Body of pancreas (tissue), 4 donors: Measurements from ENCODE around the gene GPNMB. TPM values are rescaled to one million over a fixed set of nuclear protein-coding genes. Genes with fewer than 3 reads are reported as not detected.

Source experiments
- ATAC-seq: fragments of 150-250 bp; one replicate; pipeline ENCODE4 v1.9.1; 2016
- DNase-seq, 4 donors: peaks; one replicate each; pipeline ENCODE4 v3.0.0-alpha.2; 2019
- H3K27ac ChIP-seq, 4 donors: fragments of 200-600 bp; sonication (generic); 1 replicate in 3 of 4; 2 replicates in 1 of 4; pipeline versions ENCODE4 v1.5.1 to v1.6.1; 2016 to 2019; ENCODE audit warnings: mild to moderate bottlenecking in 1 of 4, mixed read lengths in 1 of 4, moderate library complexity in 1 of 4
- H3K27me3 ChIP-seq, 2 donors: fragments of 200-600 bp; sonication (generic); one replicate each; pipeline ENCODE4 v1.6.0; 2016; ENCODE audit warnings: mild to moderate bottlenecking in 1 of 2
- H3K36me3 ChIP-seq, 2 donors: fragments of 200-600 bp; sonication (generic); replicated peaks in 1 of 2; 2 replicates each; pipeline ENCODE4 v1.5.1; 2016; ENCODE audit warnings: low read depth in 2 of 2; ENCODE audit not compliant: insufficient read depth in 1 of 2
- H3K4me1 ChIP-seq: fragments of 200-600 bp; sonication (generic); one replicate; pipeline ENCODE4 v1.6.0; 2016
- H3K4me3 ChIP-seq, 2 donors: fragments of 200-600 bp; sonication (generic); 1 replicate in 1 of 2; 2 replicates in 1 of 2; pipeline ENCODE4 v1.5.1; 2016 to 2019
- H3K9me3 ChIP-seq, 3 donors: fragments of 200-600 bp; sonication (generic); 1 replicate in 2 of 3; 2 replicates in 1 of 3; pipeline ENCODE4 v1.5.1; 2016
- CTCF ChIP-seq, 7 experiments: fragments of 450-650 bp in 4 of 7; fragments of 200-600 bp in 3 of 7; sonication (generic) in 3 of 7; IDR thresholded peaks; one replicate each; pipeline ENCODE4 v1.5.1; 2016 to 2019; ENCODE audit warnings: antibody characterized with exemption in 7 of 7
- POLR2A ChIP-seq, 3 donors: fragments of 450-650 bp; IDR thresholded peaks; one replicate each; pipeline ENCODE4 v1.6.1; 2016; ENCODE audit warnings: antibody characterized with exemption in 3 of 3, mild to moderate bottlenecking in 2 of 3
- WGBS, 2 donors: methylation state at CpG; one replicate each; pipeline ENCODE4 v1.1.5; 2017; 5-methylcytosine and 5-hydroxymethylcytosine counted together
- intact Hi-C: fragments of 100-400 bp; cut with DNase I; formaldehyde crosslinking; loops from one replicate; pipeline ENCODE4 v1.15.1; 2023
- total RNA-seq, 2 donors: library from RNA; depleted of rRNA; stranded (reverse); fragments of >200 nt; gene quantifications; one replicate each; pipeline ENCODE4 v1.1.0, GENCODE V29; 2016

Gene GPNMB
- total RNA-seq, 2 donors from 2014 or later, result 17.5 to 18.9 TPM

- no peak overlapping the region for H3K4me3 ChIP-seq
- no peaks in the 10 kb centered on the region for H3K27me3 ChIP-seq
- intact Hi-C loops, result no loop called here
- ATAC-seq (peak; percentile 6), DNase-seq (no peak)
- no peak overlapping the region for H3K27ac ChIP-seq
- no peaks in the 10 kb centered on the region for H3K9me3 ChIP-seq
- no peaks in the 10 kb centered on the region for H3K4me1 ChIP-seq
- no peaks in the 10 kb centered on the region for H3K36me3 ChIP-seq
- no peak for TF ChIP-seq CTCF (IDR thresholded peaks at IDR 0.05)
- TF ChIP-seq POLR2A (IDR thresholded peaks at IDR 0.05), result no peak
- 30 to 62% methylated on average over 27 to 72 of the region's 76 CpGs for WGBS, 2 donors
These were observed 40.4 kb upstream of the GPNMB start for GRCh38 chr7:23205909-23206767.

GRCh38 chr7:23207021-23207420 lies 39.6 kb upstream of the GPNMB start:
- intact Hi-C loops, result no loop called here
- ATAC-seq (no peak), DNase-seq (no peak)
- no peak overlapping the region for H3K27ac ChIP-seq
- H3K4me1 ChIP-seq, result peaks cover 5% of the 10 kb centered on the region
- no peaks in the 10 kb centered on the region for H3K9me3 ChIP-seq
- H3K27me3 ChIP-seq, result no peaks in the 10 kb centered on the region
- no peaks in the 10 kb centered on the region for H3K36me3 ChIP-seq
- 63 to 68% methylated on average over 2 of the region's 2 CpGs for WGBS, 2 donors
- TF ChIP-seq CTCF (IDR thresholded peaks at IDR 0.05) (no peak), POLR2A (IDR thresholded peaks at IDR 0.05) (no peak)
- H3K4me3 ChIP-seq, result no peak overlapping the region

GRCh38 chr7:23207884-23208283 lies 38.7 kb upstream of the GPNMB start:
- no peaks in the 10 kb centered on the region for H3K9me3 ChIP-seq
- peaks cover 5% of the 10 kb centered on the region for H3K4me1 ChIP-seq
- H3K27ac ChIP-seq, result no peak overlapping the region
- no peak for DNase-seq
- 69 to 74% methylated on average over 3 of the region's 3 CpGs for WGBS, 2 donors
- ATAC-seq, result no peak
- H3K27me3 ChIP-seq, result no peaks in the 10 kb centered on the region
- no peaks in the 10 kb centered on the region for H3K36me3 ChIP-seq
- no peak for TF ChIP-seq POLR2A (IDR thresholded peaks at IDR 0.05)
- no peak for TF ChIP-seq CTCF (IDR thresholded peaks at IDR 0.05)
- no peak overlapping the region for H3K4me3 ChIP-seq
- intact Hi-C loops, result no loop called here

- intact Hi-C loops, result no loop called here
- Histone ChIP-seq H3K27ac (no peak overlapping the region), H3K9me3 (no peaks in the 10 kb centered on the region), H3K4me1 (peaks cover 5% of the 10 kb centered on the region), H3K4me3 (no peak overlapping the region), H3K36me3 (no peaks in the 10 kb centered on the region), H3K27me3 (no peaks in the 10 kb centered on the region)
- WGBS, 2 donors, result 72 to 74% methylated on average over 4 of the region's 4 CpGs
- DNase-seq (no peak), ATAC-seq (no peak)
- TF ChIP-seq POLR2A (IDR thresholded peaks at IDR 0.05) (no peak), CTCF (IDR thresholded peaks at IDR 0.05) (no peak)
These were observed 38.3 kb upstream of the GPNMB start for GRCh38 chr7:23208316-23208715.

- 67 to 83% methylated on average over 2 of the region's 2 CpGs for WGBS, 2 donors
These were observed 36.1 kb upstream of the GPNMB start for GRCh38 chr7:23210506-23210905.

More at GRCh38 chr7:23210506-23210905, 36.1 kb upstream of the GPNMB start:
- TF ChIP-seq POLR2A (IDR thresholded peaks at IDR 0.05) (no peak), CTCF (IDR thresholded peaks at IDR 0.05) (no peak)
- H3K4me1 ChIP-seq, result peaks cover 5% of the 10 kb centered on the region
- intact Hi-C loops, result no loop called here
- peak in 1 of 4 donors; percentile 9 for DNase-seq
- H3K27ac ChIP-seq, result no peak overlapping the region
- no peaks in the 10 kb centered on the region for H3K9me3 ChIP-seq
- H3K36me3 ChIP-seq, result no peaks in the 10 kb centered on the region
- no peak for ATAC-seq
- no peaks in the 10 kb centered on the region for H3K27me3 ChIP-seq
- no peak overlapping the region for H3K4me3 ChIP-seq
